ENCODE data around the gene KREMEN2. TPM values are rescaled to one million over a fixed set of nuclear protein-coding genes. Genes with fewer than 3 reads are reported as not detected.

KREMEN2 gene, protein sequence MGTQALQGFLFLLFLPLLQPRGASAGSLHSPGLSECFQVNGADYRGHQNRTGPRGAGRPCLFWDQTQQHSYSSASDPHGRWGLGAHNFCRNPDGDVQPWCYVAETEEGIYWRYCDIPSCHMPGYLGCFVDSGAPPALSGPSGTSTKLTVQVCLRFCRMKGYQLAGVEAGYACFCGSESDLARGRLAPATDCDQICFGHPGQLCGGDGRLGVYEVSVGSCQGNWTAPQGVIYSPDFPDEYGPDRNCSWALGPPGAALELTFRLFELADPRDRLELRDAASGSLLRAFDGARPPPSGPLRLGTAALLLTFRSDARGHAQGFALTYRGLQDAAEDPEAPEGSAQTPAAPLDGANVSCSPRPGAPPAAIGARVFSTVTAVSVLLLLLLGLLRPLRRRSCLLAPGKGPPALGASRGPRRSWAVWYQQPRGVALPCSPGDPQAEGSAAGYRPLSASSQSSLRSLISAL
- not detected in 2 replicates for total RNA-seq

DNA sequence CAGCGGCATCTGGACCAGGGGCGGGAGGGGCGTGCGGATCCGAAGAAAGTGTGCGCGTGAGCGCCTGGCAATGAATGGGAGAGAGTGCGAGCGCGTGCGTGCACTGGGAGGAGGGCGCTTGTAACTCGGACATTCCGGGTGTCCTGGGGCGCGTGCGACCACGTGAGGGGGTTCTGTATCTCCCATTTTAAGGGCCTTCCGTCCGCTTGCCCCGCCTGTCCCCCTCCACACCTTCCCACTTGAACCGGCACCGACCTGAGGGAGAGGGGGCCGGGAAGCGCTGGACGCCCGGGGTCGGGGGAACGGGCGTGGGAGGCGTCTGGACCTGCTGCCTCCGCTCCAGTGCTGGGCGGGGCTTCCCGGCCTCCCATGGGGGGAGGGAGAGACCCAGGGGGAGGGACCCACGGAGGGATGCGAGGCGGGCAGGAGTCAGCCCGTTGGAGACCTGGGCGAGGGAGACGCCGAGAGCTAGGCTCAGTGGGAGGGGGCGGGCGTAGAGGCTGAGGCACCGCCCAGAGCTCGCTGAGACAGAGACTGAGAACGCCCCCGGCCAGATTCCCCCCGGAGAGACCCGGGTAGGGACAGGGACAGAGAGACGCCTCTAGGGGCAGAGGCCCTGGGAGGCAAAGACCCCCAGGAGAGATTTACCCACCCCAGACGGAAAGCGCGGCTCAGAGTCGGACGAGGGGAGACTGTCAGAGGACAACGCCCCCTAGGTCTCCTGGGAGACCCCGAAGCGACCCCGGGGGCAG, at the start of gene KREMEN2:
Gene KREMEN2 (plus strand): TSS at position 553 of the 752 bp plus-strand sequence. CDS start 246 bp downstream, outside the sequence.

GRCh38 chr16:2968738-2969544, 4.9 kb downstream of the KREMEN2 start, which contains the start of gene PAQR4:
Gene PAQR4 (plus strand): TSS chr16:2969348. CDS start chr16:2969675, 327 bp downstream.

GRCh38 chr16:2980227-2981176, 16.4 kb downstream of the KREMEN2 start, which contains the start of gene PKMYT1:
Gene PKMYT1 (minus strand): TSS chr16:2980446. CDS start chr16:2979657, 789 bp downstream.

DNA sequence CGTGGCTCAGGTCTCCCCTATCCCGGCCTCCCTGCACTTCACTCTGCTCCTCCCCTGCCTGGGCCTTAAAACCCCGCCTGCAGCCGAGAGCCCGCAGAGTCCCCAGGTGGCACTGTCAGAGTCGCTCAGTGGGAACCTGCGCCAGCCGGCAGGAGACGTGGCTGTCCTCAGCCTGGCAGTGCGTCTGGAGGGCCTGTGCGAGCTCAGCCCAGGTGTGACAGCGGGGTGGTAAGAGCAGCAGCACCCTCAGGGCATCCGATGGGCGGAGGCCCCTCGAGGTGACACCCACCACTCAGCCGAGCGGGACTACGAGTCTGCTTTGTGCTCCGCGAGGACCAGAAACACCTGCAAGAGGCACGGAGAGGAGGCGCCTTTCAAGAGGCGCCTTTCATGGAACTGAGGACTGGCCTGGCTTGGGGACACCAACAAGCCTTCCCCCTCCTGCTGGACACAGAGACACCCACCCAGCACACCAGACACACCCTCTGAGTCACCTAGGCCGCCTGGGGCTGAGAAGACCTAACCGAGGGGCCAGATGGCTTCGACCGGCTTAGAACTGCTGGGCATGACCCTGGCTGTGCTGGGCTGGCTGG, 48.8 kb downstream of the KREMEN2 start, which contains the start of gene CLDN9:
Gene CLDN9 (plus strand): TSS at position 96 of the 593 bp plus-strand sequence. CDS start 440 bp downstream, at position 536.

Small RNA genes lying within 50 kb of the gene (small RNA-seq; reads per million reads assigned to genes)
- 0.49 reads per million for gene LINC00514

Other genes starting within 250 kb of the KREMEN2 start
- 0.22 and 0.53 TPM in 2 replicates for gene PRSS27, start 244.1 kb upstream of the KREMEN2 start, total RNA-seq
- 153 and 155 TPM in 2 replicates for gene SRRM2, start 211.6 kb upstream of the KREMEN2 start, total RNA-seq
- gene ELOB, start 187.0 kb upstream of the KREMEN2 start, total RNA-seq: 129 and 133 TPM in 2 replicates
- gene PRSS33, start 176.7 kb upstream of the KREMEN2 start, total RNA-seq: not detected in 2 replicates
- not detected in 2 replicates for gene PRSS41, start 165.8 kb upstream of the KREMEN2 start, total RNA-seq
- gene PRSS21, start 147.0 kb upstream of the KREMEN2 start, total RNA-seq: 1.8 TPM in 1 of 2 replicates, not detected in the other
- not detected in 2 replicates for gene ZG16B, start 134.0 kb upstream of the KREMEN2 start, total RNA-seq
- not detected in 2 replicates for gene PRSS22, start 106.1 kb upstream of the KREMEN2 start, total RNA-seq
- gene FLYWCH2, start 81.1 kb upstream of the KREMEN2 start, total RNA-seq: 25.1 and 34.0 TPM in 2 replicates
- gene FLYWCH1, start 52.3 kb upstream of the KREMEN2 start, total RNA-seq: 27.5 and 35.5 TPM in 2 replicates
- 10.9 and 18.4 TPM in 2 replicates for gene PAQR4, start 5.1 kb downstream of the KREMEN2 start, total RNA-seq
- gene PKMYT1, start 16.2 kb downstream of the KREMEN2 start, total RNA-seq: 15.2 and 27.6 TPM in 2 replicates
- gene CLDN9, start 48.6 kb downstream of the KREMEN2 start, total RNA-seq: not detected in 2 replicates
- not detected in 2 replicates for gene CLDN6, start 53.9 kb downstream of the KREMEN2 start, total RNA-seq
- 62.6 and 76.2 TPM in 2 replicates for gene TNFRSF12A, start 56.1 kb downstream of the KREMEN2 start, total RNA-seq
- 7.4 and 9.3 TPM in 2 replicates for gene HCFC1R1, start 59.7 kb downstream of the KREMEN2 start, total RNA-seq
- 19.1 and 27.9 TPM in 2 replicates for gene THOC6, start 59.8 kb downstream of the KREMEN2 start, total RNA-seq
- gene BICDL2, start 72.7 kb downstream of the KREMEN2 start, total RNA-seq: not detected in 2 replicates
- gene MMP25, start 82.3 kb downstream of the KREMEN2 start, total RNA-seq: under 0.01 and 0.07 TPM in 2 replicates
- gene IL32, start 101.4 kb downstream of the KREMEN2 start, total RNA-seq: 45.9 and 55.4 TPM in 2 replicates
- not detected in 2 replicates for gene ZSCAN10, start 135.0 kb downstream of the KREMEN2 start, total RNA-seq
- 12.0 and 20.7 TPM in 2 replicates for gene ZNF205, start 148.3 kb downstream of the KREMEN2 start, total RNA-seq
- gene ZNF213, start 170.8 kb downstream of the KREMEN2 start, total RNA-seq: 6.2 and 6.6 TPM in 2 replicates
- 0.14 TPM in 1 of 2 replicates, not detected in the other for gene OR1F1, start 223.9 kb downstream of the KREMEN2 start, total RNA-seq

Measured in thoracic aorta endothelial cell (primary cell).